Right lobe of liver (tissue), 4 donors: ENCODE results near the gene FREM1.

Experiments used
- POLR2A ChIP-seq: fragments of 450-650 bp; IDR thresholded peaks from one replicate; pipeline ENCODE4 v1.6.1; 2017; ENCODE audit warnings: antibody characterized with exemption, mild to moderate bottlenecking
- TF ChIP-seq, protein P1 (sequence below), 4 donors: fragments of 200-600 bp in 3 of 4; fragments of 450-650 bp in 1 of 4; IDR thresholded peaks; one replicate each; pipeline versions ENCODE4 v1.5.1 to v1.8.0; 2016 to 2022; ENCODE audit warnings: antibody characterized with exemption in 4 of 4, mild to moderate bottlenecking in 2 of 4
- donor health status: DM: no; HTN: no; CAD: no.
- donor health status: DM: no; HTN: no; CAD: no.
- donor health status: DM: no; HTN: yes; CAD: no.

DNA sequence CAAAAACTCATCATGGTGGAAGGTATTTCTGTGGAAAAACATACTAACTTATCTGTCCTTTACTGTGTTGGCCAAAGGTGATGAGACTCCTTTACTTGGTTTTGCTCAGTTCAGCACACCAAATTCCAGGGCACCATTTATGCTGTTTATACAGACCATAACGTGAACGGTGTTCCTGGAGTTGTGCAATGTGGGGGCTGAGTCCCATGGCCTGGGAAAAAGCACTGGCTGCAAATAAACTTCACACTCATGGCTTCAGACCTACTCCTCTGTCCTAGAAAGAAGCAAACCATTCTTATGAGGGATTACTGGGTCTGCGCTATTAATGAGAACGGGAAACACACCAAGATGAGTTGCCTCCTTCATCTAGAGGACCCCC is 10.4 kb downstream of the FREM1 start:
- TF ChIP-seq, protein P1, sequence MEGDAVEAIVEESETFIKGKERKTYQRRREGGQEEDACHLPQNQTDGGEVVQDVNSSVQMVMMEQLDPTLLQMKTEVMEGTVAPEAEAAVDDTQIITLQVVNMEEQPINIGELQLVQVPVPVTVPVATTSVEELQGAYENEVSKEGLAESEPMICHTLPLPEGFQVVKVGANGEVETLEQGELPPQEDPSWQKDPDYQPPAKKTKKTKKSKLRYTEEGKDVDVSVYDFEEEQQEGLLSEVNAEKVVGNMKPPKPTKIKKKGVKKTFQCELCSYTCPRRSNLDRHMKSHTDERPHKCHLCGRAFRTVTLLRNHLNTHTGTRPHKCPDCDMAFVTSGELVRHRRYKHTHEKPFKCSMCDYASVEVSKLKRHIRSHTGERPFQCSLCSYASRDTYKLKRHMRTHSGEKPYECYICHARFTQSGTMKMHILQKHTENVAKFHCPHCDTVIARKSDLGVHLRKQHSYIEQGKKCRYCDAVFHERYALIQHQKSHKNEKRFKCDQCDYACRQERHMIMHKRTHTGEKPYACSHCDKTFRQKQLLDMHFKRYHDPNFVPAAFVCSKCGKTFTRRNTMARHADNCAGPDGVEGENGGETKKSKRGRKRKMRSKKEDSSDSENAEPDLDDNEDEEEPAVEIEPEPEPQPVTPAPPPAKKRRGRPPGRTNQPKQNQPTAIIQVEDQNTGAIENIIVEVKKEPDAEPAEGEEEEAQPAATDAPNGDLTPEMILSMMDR (IDR thresholded peaks at IDR 0.05) = no peak
- no peak for TF ChIP-seq POLR2A
